ENCODE measurements around the gene KCNJ4.

Gene KCNJ4

DNA sequence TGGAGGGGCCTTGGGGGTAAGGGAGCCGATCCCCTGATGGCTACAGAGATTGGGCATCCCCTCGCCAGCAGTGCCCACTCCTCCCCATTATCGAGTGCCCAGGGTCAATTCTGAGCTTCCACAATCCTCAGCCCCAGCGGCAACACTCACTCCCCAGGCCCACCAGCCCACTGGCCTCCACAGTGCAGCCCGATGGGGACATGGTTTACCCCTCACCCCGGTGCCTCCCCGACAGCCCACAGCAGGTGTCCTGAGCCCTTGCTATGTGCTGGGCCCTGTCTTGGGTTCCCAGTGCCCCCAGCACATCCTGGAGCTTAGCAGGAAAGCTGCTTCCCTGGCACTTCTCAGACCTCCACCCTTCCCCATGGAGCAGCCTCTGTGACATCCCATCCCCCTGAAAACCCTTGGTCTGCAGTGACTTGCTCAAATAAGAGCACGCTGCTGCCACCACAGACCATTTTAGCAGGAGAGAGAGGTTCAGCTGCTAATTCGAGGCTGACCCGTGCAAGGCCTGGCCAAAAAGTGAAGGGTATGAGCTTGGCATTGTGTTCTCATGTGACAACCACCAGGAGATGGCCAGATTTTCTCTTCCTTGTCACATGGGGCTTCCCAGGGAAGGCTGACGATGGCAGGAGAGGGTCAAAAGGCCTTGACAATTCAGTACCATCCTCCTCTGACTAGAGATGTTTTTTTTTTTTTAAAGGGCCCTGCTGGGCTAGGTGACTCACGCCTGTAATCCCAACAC lies 23.6 kb downstream of the KCNJ4 start:
- H3K27ac ChIP-seq (ENCODE audit: low read depth, low read length): no peak overlapping the region
- H3K27me3 ChIP-seq (ENCODE audit: insufficient read depth, low read length): no peaks in the 10 kb centered on the region
- no peak overlapping the region for H3K4me2 ChIP-seq (ENCODE audit: low read length)
- no peak overlapping the region for H4K8ac ChIP-seq (ENCODE audit: low read depth, low read length)
- DNase-seq: no peak
- H2BK5ac ChIP-seq (ENCODE audit: low read depth, low read length, poor library complexity): no peak overlapping the region
- no peaks in the 10 kb centered on the region for H3K4me1 ChIP-seq (ENCODE audit: control insufficient read depth in 1 of 2, insufficient read depth in 2 of 2, low read length in 2 of 2)
- no peaks in the 10 kb centered on the region for H3K79me2 ChIP-seq (ENCODE audit: control insufficient read depth, insufficient read depth, low read length, poor library complexity)
- no peak overlapping the region for H3K14ac ChIP-seq (ENCODE audit: low read length)
- H4K91ac ChIP-seq (ENCODE audit: low read depth, low read length): no peak overlapping the region
- H3K9ac ChIP-seq (ENCODE audit: low read length): no peak overlapping the region
- H2AK5ac ChIP-seq (ENCODE audit: low read length): no peak overlapping the region
- no peaks in the 10 kb centered on the region for H3K9me3 ChIP-seq (ENCODE audit: insufficient read depth, low read depth, low read length)
- WGBS (ENCODE audit: extremely low coverage, insufficient coverage, insufficient read length): no CpG with 5 or more reads among the region's 12 CpGs
- H2AFZ ChIP-seq (ENCODE audit: insufficient read depth, low read length, poor library complexity): no peak overlapping the region
- no peaks in the 10 kb centered on the region for H3K36me3 ChIP-seq (ENCODE audit: control insufficient read depth in 1 of 2, insufficient read depth in 2 of 2, low read length in 2 of 2)
- no peak overlapping the region for H3K4me3 ChIP-seq (ENCODE audit: low read depth, low read length)
- H3K4ac ChIP-seq (ENCODE audit: low read depth, low read length): no peak overlapping the region
- no peak overlapping the region for H4K12ac ChIP-seq (ENCODE audit: low read depth, low read length)
- H2BK120ac ChIP-seq (ENCODE audit: insufficient read depth, low read length, poor library complexity): no peak overlapping the region
- no peak overlapping the region for H3K23ac ChIP-seq (ENCODE audit: low read length)
- H3K18ac ChIP-seq (ENCODE audit: low read length): no peak overlapping the region
- H2BK12ac ChIP-seq (ENCODE audit: low read length): no peak overlapping the region
- H3K79me1 ChIP-seq (ENCODE audit: low read length): no peaks in the 10 kb centered on the region

DNA sequence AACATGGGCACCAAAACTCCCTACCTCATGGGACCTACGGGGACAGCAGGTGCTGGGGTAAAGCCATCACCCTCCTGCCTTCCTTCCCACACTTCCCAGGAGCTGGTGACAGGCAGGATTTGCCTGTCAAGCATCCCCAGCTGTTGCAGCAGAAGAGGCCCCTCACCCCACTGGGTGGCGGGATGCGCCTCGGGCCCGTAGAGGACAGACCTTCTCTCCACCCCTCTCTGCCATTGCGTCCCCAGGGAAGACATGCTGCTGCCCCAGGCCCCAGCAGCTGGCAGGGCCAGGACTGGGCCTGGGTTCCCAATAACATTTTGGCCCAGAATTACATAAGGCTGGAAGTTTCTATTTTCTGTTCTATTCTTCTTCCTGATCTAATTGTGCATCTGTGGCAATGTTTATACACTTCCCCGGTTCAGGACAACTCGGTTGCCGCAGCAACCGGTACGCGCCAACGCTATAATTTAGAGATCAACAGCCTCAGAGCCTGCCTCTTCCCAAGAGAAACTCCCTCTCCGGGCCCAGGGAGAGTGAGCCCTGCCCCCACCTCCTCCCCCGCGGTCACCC lies 25.4 kb downstream of the KCNJ4 start:
- Histone ChIP-seq H2AFZ (ENCODE audit: insufficient read depth, low read length, poor library complexity) (no peak overlapping the region), H3K4ac (ENCODE audit: low read depth, low read length) (no peak overlapping the region), H4K91ac (ENCODE audit: low read depth, low read length) (no peak overlapping the region), H3K79me1 (ENCODE audit: low read length) (no peaks in the 10 kb centered on the region), H4K12ac (ENCODE audit: low read depth, low read length) (no peak overlapping the region), H3K4me1 (ENCODE audit: control insufficient read depth in 1 of 2, insufficient read depth in 2 of 2, low read length in 2 of 2) (no peaks in the 10 kb centered on the region), H3K18ac (ENCODE audit: low read length) (no peak overlapping the region), H4K8ac (ENCODE audit: low read depth, low read length) (no peak overlapping the region), H2BK12ac (ENCODE audit: low read length) (no peak overlapping the region), H2BK120ac (ENCODE audit: insufficient read depth, low read length, poor library complexity) (no peak overlapping the region), H2BK5ac (ENCODE audit: low read depth, low read length, poor library complexity) (no peak overlapping the region), H3K14ac (ENCODE audit: low read length) (no peak overlapping the region), H2AK5ac (ENCODE audit: low read length) (no peak overlapping the region), H3K4me3 (ENCODE audit: low read depth, low read length) (no peak overlapping the region), H3K79me2 (ENCODE audit: control insufficient read depth, insufficient read depth, low read length, poor library complexity) (no peaks in the 10 kb centered on the region), H3K4me2 (ENCODE audit: low read length) (no peak overlapping the region), H3K9me3 (ENCODE audit: insufficient read depth, low read depth, low read length) (no peaks in the 10 kb centered on the region), H3K9ac (ENCODE audit: low read length) (no peak overlapping the region), H3K23ac (ENCODE audit: low read length) (no peak overlapping the region), H3K36me3 (ENCODE audit: control insufficient read depth in 1 of 2, insufficient read depth in 2 of 2, low read length in 2 of 2) (no peaks in the 10 kb centered on the region), H3K27ac (ENCODE audit: low read depth, low read length) (no peak overlapping the region), H3K27me3 (ENCODE audit: insufficient read depth, low read length) (no peaks in the 10 kb centered on the region)
- DNase-seq: no peak
- WGBS (ENCODE audit: extremely low coverage, insufficient coverage, insufficient read length): no CpG with 5 or more reads among the region's 16 CpGs

DNA sequence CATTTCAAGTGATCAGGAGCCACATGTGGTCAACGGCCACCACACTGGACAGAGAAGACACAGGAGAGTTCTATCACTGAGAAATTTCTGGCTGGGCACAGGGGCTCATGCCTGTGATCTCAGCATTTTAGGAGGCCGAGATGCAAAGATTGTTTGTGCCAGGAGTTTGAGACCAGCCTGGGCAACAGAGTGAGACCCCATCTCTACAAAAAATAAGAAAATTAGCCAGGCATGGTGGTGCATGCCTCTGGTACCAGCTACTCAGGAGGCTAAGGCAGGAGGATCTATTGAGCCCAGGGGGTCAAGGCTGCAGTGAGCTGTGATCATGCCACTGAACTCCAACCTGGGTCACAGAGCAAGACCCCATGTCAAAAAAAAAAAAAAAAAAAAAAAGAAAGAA lies 26.3 kb downstream of the KCNJ4 start:
- H3K4me3 ChIP-seq (ENCODE audit: low read depth, low read length): no peak overlapping the region
- no peak overlapping the region for H3K18ac ChIP-seq (ENCODE audit: low read length)
- H3K4me1 ChIP-seq (ENCODE audit: control insufficient read depth in 1 of 2, insufficient read depth in 2 of 2, low read length in 2 of 2): no peaks in the 10 kb centered on the region
- no peak overlapping the region for H2AFZ ChIP-seq (ENCODE audit: insufficient read depth, low read length, poor library complexity)
- H2BK12ac ChIP-seq (ENCODE audit: low read length): no peak overlapping the region
- H4K91ac ChIP-seq (ENCODE audit: low read depth, low read length): no peak overlapping the region
- H3K27me3 ChIP-seq (ENCODE audit: insufficient read depth, low read length): no peaks in the 10 kb centered on the region
- no peak overlapping the region for H3K9ac ChIP-seq (ENCODE audit: low read length)
- H3K9me3 ChIP-seq (ENCODE audit: insufficient read depth, low read depth, low read length): no peaks in the 10 kb centered on the region
- H3K4me2 ChIP-seq (ENCODE audit: low read length): no peak overlapping the region
- no peak overlapping the region for H3K4ac ChIP-seq (ENCODE audit: low read depth, low read length)
- no peaks in the 10 kb centered on the region for H3K36me3 ChIP-seq (ENCODE audit: control insufficient read depth in 1 of 2, insufficient read depth in 2 of 2, low read length in 2 of 2)
- WGBS (ENCODE audit: extremely low coverage, insufficient coverage, insufficient read length): no CpG with 5 or more reads among the region's 2 CpGs
- H2BK5ac ChIP-seq (ENCODE audit: low read depth, low read length, poor library complexity): no peak overlapping the region
- H3K79me1 ChIP-seq (ENCODE audit: low read length): no peaks in the 10 kb centered on the region
- H3K79me2 ChIP-seq (ENCODE audit: control insufficient read depth, insufficient read depth, low read length, poor library complexity): no peaks in the 10 kb centered on the region
- no peak overlapping the region for H4K8ac ChIP-seq (ENCODE audit: low read depth, low read length)
- no peak overlapping the region for H2AK5ac ChIP-seq (ENCODE audit: low read length)
- H4K12ac ChIP-seq (ENCODE audit: low read depth, low read length): no peak overlapping the region
- H3K23ac ChIP-seq (ENCODE audit: low read length): no peak overlapping the region
- no peak overlapping the region for H2BK120ac ChIP-seq (ENCODE audit: insufficient read depth, low read length, poor library complexity)
- no peak overlapping the region for H3K14ac ChIP-seq (ENCODE audit: low read length)
- DNase-seq: no peak
- no peak overlapping the region for H3K27ac ChIP-seq (ENCODE audit: low read depth, low read length)

DNA sequence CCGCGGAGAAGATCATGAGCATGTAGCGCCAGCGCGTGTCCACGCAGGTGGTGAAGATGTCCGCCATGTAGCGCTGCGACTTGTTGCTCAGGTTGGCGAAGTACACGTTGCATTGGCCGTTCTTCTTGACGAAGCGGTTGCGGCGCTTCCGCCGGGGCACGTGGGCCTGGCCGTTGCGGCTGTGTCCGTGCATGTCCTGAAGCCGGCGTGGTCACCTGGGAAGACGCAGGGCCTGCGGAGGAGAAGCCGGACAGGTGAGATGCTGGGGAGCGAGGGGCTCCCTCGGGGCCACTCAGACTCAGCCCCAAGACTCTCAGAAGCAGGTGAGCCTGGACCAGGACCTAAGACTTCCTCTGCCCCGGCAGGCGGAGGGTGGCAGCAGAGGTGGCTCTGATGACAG lies 27.1 kb downstream of the KCNJ4 start:
- Histone ChIP-seq H2BK5ac (ENCODE audit: low read depth, low read length, poor library complexity) (no peak overlapping the region), H2BK12ac (ENCODE audit: low read length) (no peak overlapping the region), H3K27ac (ENCODE audit: low read depth, low read length) (no peak overlapping the region), H4K12ac (ENCODE audit: low read depth, low read length) (no peak overlapping the region), H3K23ac (ENCODE audit: low read length) (no peak overlapping the region), H3K4ac (ENCODE audit: low read depth, low read length) (no peak overlapping the region), H3K14ac (ENCODE audit: low read length) (no peak overlapping the region), H2BK120ac (ENCODE audit: insufficient read depth, low read length, poor library complexity) (no peak overlapping the region), H3K9ac (ENCODE audit: low read length) (no peak overlapping the region), H2AK5ac (ENCODE audit: low read length) (no peak overlapping the region), H2AFZ (ENCODE audit: insufficient read depth, low read length, poor library complexity) (no peak overlapping the region), H3K4me2 (ENCODE audit: low read length) (no peak overlapping the region), H3K79me1 (ENCODE audit: low read length) (no peaks in the 10 kb centered on the region), H3K9me3 (ENCODE audit: insufficient read depth, low read depth, low read length) (no peaks in the 10 kb centered on the region), H3K79me2 (ENCODE audit: control insufficient read depth, insufficient read depth, low read length, poor library complexity) (no peaks in the 10 kb centered on the region), H4K8ac (ENCODE audit: low read depth, low read length) (no peak overlapping the region), H3K4me1 (ENCODE audit: control insufficient read depth in 1 of 2, insufficient read depth in 2 of 2, low read length in 2 of 2) (no peaks in the 10 kb centered on the region), H3K4me3 (ENCODE audit: low read depth, low read length) (no peak overlapping the region), H4K91ac (ENCODE audit: low read depth, low read length) (no peak overlapping the region), H3K27me3 (ENCODE audit: insufficient read depth, low read length) (no peaks in the 10 kb centered on the region), H3K18ac (ENCODE audit: low read length) (no peak overlapping the region), H3K36me3 (ENCODE audit: control insufficient read depth in 1 of 2, insufficient read depth in 2 of 2, low read length in 2 of 2) (no peaks in the 10 kb centered on the region)
- no peak for DNase-seq
- no CpG with 5 or more reads among the region's 31 CpGs for WGBS (ENCODE audit: extremely low coverage, insufficient coverage, insufficient read length)

All from trophoblast cell (in vitro differentiated cells and primary cell).